G401.6 (cell line): ENCODE results near the gene KLHDC8A.
A peak's percentile ranks its signal among the peaks of the same experiment; 100 is the strongest.

ENCODE experiments used
- FAIRE-seq: peaks from 2 replicates; lab custom pipeline; 2012; peaks lifted over from hg19 to GRCh38; lab: Jason Lieb, UNC

The KLHDC8A gene

GRCh38 chr1:205343431-205344065, 13.2 kb downstream of the KLHDC8A start:
- FAIRE-seq, result no peak

GRCh38 chr1:205342986-205343385, 13.7 kb downstream of the KLHDC8A start:
- FAIRE-seq, result no peak

GRCh38 chr1:205340676-205341075, 16.0 kb downstream of the KLHDC8A start:
- no peak for FAIRE-seq

- FAIRE-seq, result no peak
These were observed 17.0 kb downstream of the KLHDC8A start for GRCh38 chr1:205339717-205340116.

GRCh38 chr1:205339197-205339702, 17.5 kb downstream of the KLHDC8A start:
- no peak for FAIRE-seq

GRCh38 chr1:205338011-205338410, 18.7 kb downstream of the KLHDC8A start:
- no peak for FAIRE-seq

- FAIRE-seq, result no peak
These were observed 19.2 kb downstream of the KLHDC8A start for GRCh38 chr1:205337481-205337880.

- FAIRE-seq, result peak; percentile 63
These were observed 21.0 kb downstream of the KLHDC8A start for GRCh38 chr1:205335692-205336091.

- no peak for FAIRE-seq
These were observed 24.5 kb downstream of the KLHDC8A start for GRCh38 chr1:205332015-205332791.

GRCh38 chr1:205330150-205330549, 26.6 kb downstream of the KLHDC8A start:
- FAIRE-seq, result no peak

GRCh38 chr1:205329719-205330118, 27.0 kb downstream of the KLHDC8A start:
- no peak for FAIRE-seq

GRCh38 chr1:205328476-205328875, 28.2 kb downstream of the KLHDC8A start:
- FAIRE-seq, result no peak

GRCh38 chr1:205326812-205327466, 29.8 kb downstream of the KLHDC8A start:
- FAIRE-seq, result no peak

GRCh38 chr1:205325334-205325884, 31.3 kb downstream of the KLHDC8A start:
- peak; percentile 75 for FAIRE-seq

GRCh38 chr1:205324781-205325180, 31.9 kb downstream of the KLHDC8A start:
- FAIRE-seq, result peak; percentile 3

GRCh38 chr1:205323794-205324193, 32.9 kb downstream of the KLHDC8A start:
- no peak for FAIRE-seq

- no peak for FAIRE-seq
These were observed 34.8 kb downstream of the KLHDC8A start for GRCh38 chr1:205321959-205322283.

GRCh38 chr1:205321162-205321958, 35.4 kb downstream of the KLHDC8A start, which contains the start of gene NUAK2:
Gene NUAK2, minus strand, starts transcription at chr1:205321745. Its CDS starts 117 bp downstream, at chr1:205321628.
- peak; percentile 95 for FAIRE-seq

- no peak for FAIRE-seq
These were observed 37.4 kb downstream of the KLHDC8A start for GRCh38 chr1:205319081-205320018.

- FAIRE-seq, result no peak
These were observed 38.3 kb downstream of the KLHDC8A start for GRCh38 chr1:205318231-205318991.
